H9 (cell line): Measurements from ENCODE around the gene MINAR1. TPM values are rescaled to one million over a fixed set of nuclear protein-coding genes. Genes with fewer than 3 reads are reported as not detected.

Experiments used
- DNase-seq: peaks from one replicate; pipeline ENCODE4 v3.0.0-alpha.2; 2017
- H2AFZ ChIP-seq: one replicate; pipeline ENCODE4 v1.6.1; 2013; ENCODE audit warnings: mild to moderate bottlenecking, low read length, control low read depth, moderate library complexity
- H2AK5ac ChIP-seq: 2 replicates; pipeline ENCODE4 v1.6.1; 2013; ENCODE audit warnings: low read length, control low read depth, mixed read lengths; ENCODE audit not compliant: insufficient read length
- H2BK120ac ChIP-seq: one replicate; pipeline ENCODE4 v1.6.1; 2013; ENCODE audit warnings: low read depth, mild to moderate bottlenecking, low read length, control low read depth, inconsistent platforms; ENCODE audit not compliant: poor library complexity, severe bottlenecking
- H2BK12ac ChIP-seq: 2 replicates; pipeline ENCODE4 v1.6.1; 2013; ENCODE audit warnings: low read length, control low read depth, mixed read lengths, low read depth; ENCODE audit not compliant: insufficient read length
- H2BK15ac ChIP-seq: 2 replicates; pipeline ENCODE4 v1.6.1; 2013; ENCODE audit warnings: low read depth, low read length, control low read depth
- H2BK20ac ChIP-seq: one replicate; pipeline ENCODE4 v1.6.1; 2013; ENCODE audit warnings: low read depth, mild to moderate bottlenecking, low read length, control low read depth, inconsistent platforms; ENCODE audit not compliant: poor library complexity, severe bottlenecking
- H2BK5ac ChIP-seq: 2 replicates; pipeline ENCODE4 v1.6.1; 2013; ENCODE audit warnings: low read length, control low read depth, mixed read lengths; ENCODE audit not compliant: insufficient read length
- H3K14ac ChIP-seq: 2 replicates; pipeline ENCODE4 v1.6.1; 2013; ENCODE audit warnings: low read length, control low read depth; ENCODE audit not compliant: insufficient read depth
- H3K18ac ChIP-seq: 2 replicates; pipeline ENCODE4 v1.6.1; 2013; ENCODE audit warnings: low read depth, mild to moderate bottlenecking, mixed read lengths, low read length, control low read depth; ENCODE audit not compliant: insufficient read length
- H3K23ac ChIP-seq: 2 replicates; pipeline ENCODE4 v1.6.1; 2013; ENCODE audit warnings: low read length, control low read depth, mixed read lengths, low read depth; ENCODE audit not compliant: insufficient read length
- H3K23me2 ChIP-seq: 2 replicates; pipeline ENCODE4 v1.6.1; 2013; ENCODE audit warnings: low read depth, mild to moderate bottlenecking, mixed read lengths, low read length, control low read depth; ENCODE audit not compliant: insufficient read length, poor library complexity, severe bottlenecking
- H3K27ac ChIP-seq: 2 replicates; pipeline ENCODE4 v1.5.1; 2013; ENCODE audit warnings: low read length, control low read depth, mixed read lengths, low read depth; ENCODE audit not compliant: insufficient read length
- H3K27me3 ChIP-seq: 2 replicates; pipeline ENCODE4 v1.6.1; 2013; ENCODE audit warnings: low read length, control low read depth, inconsistent platforms; ENCODE audit not compliant: insufficient read depth
- H3K4ac ChIP-seq: 2 replicates; pipeline ENCODE4 v1.6.1; 2013; ENCODE audit warnings: low read depth, mild to moderate bottlenecking, control low read depth, inconsistent platforms, low read length, moderate library complexity
- H3K4me1 ChIP-seq: 2 replicates; pipeline ENCODE4 v1.6.1; 2013; ENCODE audit warnings: low read length, control low read depth, inconsistent platforms; ENCODE audit not compliant: insufficient read depth
- H3K4me2 ChIP-seq: 2 replicates; pipeline ENCODE4 v1.6.1; 2013; ENCODE audit warnings: low read length, control low read depth, mixed read lengths; ENCODE audit not compliant: insufficient read length, insufficient read depth
- H3K56ac ChIP-seq: 2 replicates; pipeline ENCODE4 v1.6.1; 2013; ENCODE audit warnings: low read depth, mild to moderate bottlenecking, mixed read lengths, low read length, control low read depth; ENCODE audit not compliant: insufficient read length
- H3K79me1 ChIP-seq: 2 replicates; pipeline ENCODE4 v1.6.1; 2013; ENCODE audit warnings: low read depth, mild to moderate bottlenecking, moderate library complexity, low read length, control low read depth, inconsistent platforms; ENCODE audit not compliant: insufficient read depth, poor library complexity, severe bottlenecking
- H3K79me2 ChIP-seq: 2 replicates; pipeline ENCODE4 v1.6.1; 2013; ENCODE audit warnings: low read length, control low read depth, inconsistent platforms; ENCODE audit not compliant: insufficient read depth
- H3K9ac ChIP-seq: 2 replicates; pipeline ENCODE4 v1.6.1; 2013; ENCODE audit warnings: low read length, control low read depth, mixed read lengths; ENCODE audit not compliant: insufficient read length; ENCODE audit errors: extremely low read depth
- H3K9me3 ChIP-seq: one replicate; pipeline ENCODE4 v1.6.1; 2013; ENCODE audit warnings: low read depth, low read length, inconsistent platforms; ENCODE audit not compliant: control insufficient read depth
- H3T11ph ChIP-seq: one replicate; pipeline ENCODE4 v1.6.1; 2013; ENCODE audit warnings: mild to moderate bottlenecking, low read length, control low read depth, inconsistent platforms
- H4K20me1 ChIP-seq: one replicate; pipeline ENCODE4 v1.6.1; 2013; ENCODE audit not compliant: control insufficient read depth, insufficient read length, insufficient read depth
- H4K5ac ChIP-seq: 2 replicates; pipeline ENCODE4 v1.6.1; 2013; ENCODE audit warnings: low read depth, mild to moderate bottlenecking, mixed read lengths, low read length, control low read depth; ENCODE audit not compliant: insufficient read length
- H4K8ac ChIP-seq: replicated peaks from 2 replicates; pipeline ENCODE4 v1.6.1; 2013; ENCODE audit warnings: low read length, control low read depth, mixed read lengths, low read depth; ENCODE audit not compliant: insufficient read length
- H4K91ac ChIP-seq: 2 replicates; pipeline ENCODE4 v1.6.1; 2013; ENCODE audit warnings: low read depth, mild to moderate bottlenecking, moderate library complexity, mixed read lengths, low read length, control low read depth; ENCODE audit not compliant: insufficient read length
- H3K27ac Mint-ChIP-seq, 3 experiments: 2 replicates in 2 of 3; 3 replicates in 1 of 3; pipeline ENCODE4 v1.8.0; 2020 to 2021; ENCODE audit warnings: mixed read lengths in 3 of 3, mild to moderate bottlenecking in 1 of 3, moderate library complexity in 1 of 3
- H3K27me3 Mint-ChIP-seq: 2 replicates; pipeline ENCODE4 v1.8.0; 2021; ENCODE audit warnings: low read depth, mild to moderate bottlenecking, moderate library complexity, mixed read lengths
- H3K36me3 Mint-ChIP-seq, 3 experiments: 2 replicates in 2 of 3; 3 replicates in 1 of 3; pipeline ENCODE4 v1.8.0; 2020 to 2021; ENCODE audit warnings: low read depth in 3 of 3, mixed read lengths in 3 of 3; ENCODE audit not compliant: insufficient read depth in 1 of 3
- H3K4me1 Mint-ChIP-seq, 2 experiments: 2 replicates each; pipeline ENCODE4 v1.8.0; 2020; ENCODE audit warnings: mixed read lengths in 2 of 2
- H3K4me3 Mint-ChIP-seq, 2 experiments: 2 replicates in 1 of 2; 3 replicates in 1 of 2; pipeline ENCODE4 v1.8.0; 2020 to 2021; ENCODE audit warnings: mild to moderate bottlenecking in 2 of 2, mixed read lengths in 2 of 2, moderate library complexity in 1 of 2
- H3K9me3 Mint-ChIP-seq, 2 experiments: 2 replicates in 1 of 2; 3 replicates in 1 of 2; pipeline ENCODE4 v1.8.0; 2020; ENCODE audit warnings: mild to moderate bottlenecking in 2 of 2, mixed read lengths in 2 of 2, moderate library complexity in 1 of 2
- CTCF ChIP-seq: fragments of 200-600 bp; sonication (generic); conservative IDR thresholded peaks from 3 replicates; pipeline ENCODE4 v1.8.0; 2021; ENCODE audit warnings: antibody characterized with exemption, mild to moderate bottlenecking
- WGBS: extraction: QIAGEN DNeasy Blood & Tissue Kit; methylation state at CpG from one replicate; pipeline ENCODE4 v1.1.7; 2013; ENCODE audit warnings: missing lambda C conversion rate, low lambda C conversion rate, mixed read lengths; ENCODE audit not compliant: insufficient read length; ENCODE audit errors: extremely low coverage; 5-methylcytosine and 5-hydroxymethylcytosine counted together
- total RNA-seq: library from RNA; stranded (reverse); gene quantifications from 2 replicates; pipeline ENCODE4 v1.2.1, GENCODE V29; 2021

MINAR1 gene
- total RNA-seq, 1 experiment from 2014 or later = 0.74 TPM

DNA sequence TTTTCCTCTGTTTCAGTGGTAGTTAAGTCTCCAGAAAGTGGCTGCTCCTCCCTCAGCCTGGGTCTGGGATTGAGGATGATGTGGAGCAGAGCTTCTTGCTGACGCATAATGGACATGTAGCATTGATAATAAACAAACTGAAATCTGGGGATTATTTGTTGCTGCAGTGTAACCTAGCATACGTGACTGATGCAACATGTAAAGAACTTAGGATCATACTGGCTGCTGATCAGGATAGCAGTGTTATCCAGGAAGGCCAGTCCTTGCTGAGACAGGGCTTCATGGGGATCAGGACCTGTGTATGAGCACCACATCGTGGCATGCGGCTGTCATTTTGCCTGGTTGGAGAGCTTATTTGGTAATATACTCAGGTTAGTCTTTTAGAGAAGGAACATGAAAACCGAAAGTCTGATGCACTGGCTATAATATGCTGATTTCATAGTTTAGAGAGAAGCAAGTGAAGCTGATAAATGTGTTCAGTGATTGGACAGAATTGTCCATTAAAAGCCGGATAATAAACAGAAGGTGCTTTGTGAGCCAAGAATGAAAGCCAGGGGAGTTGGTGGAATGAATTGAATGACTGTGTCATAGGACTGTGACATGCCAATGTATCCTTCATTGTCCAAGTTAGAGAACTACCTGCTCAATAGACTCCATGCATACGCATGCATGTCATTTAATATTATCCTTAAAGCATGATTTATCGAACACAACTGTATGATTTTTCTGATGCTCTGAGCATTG lies 4.1 kb downstream of the MINAR1 start:
- no peaks in the 10 kb centered on the region for H3K79me2 ChIP-seq
- no peak overlapping the region for H3K4me2 ChIP-seq
- no peaks in the 10 kb centered on the region for H3K9me3 ChIP-seq
- H3K4me1 ChIP-seq = peaks cover 3% of the 10 kb centered on the region; the same call in 1 of the 2 replicates
- Mint-ChIP-seq H3K27me3 (peaks cover 59% of the 10 kb centered on the region), H3K27ac (no peak overlapping the region), H3K36me3 (no peaks in the 10 kb centered on the region; a peak in 1 of 7 replicates), H3K9me3 (no peaks in the 10 kb centered on the region), H3K4me3 (no peak overlapping the region), H3K4me1 (peaks cover 28 to 29% of the 10 kb centered on the region in 2 experiments)
- no peak overlapping the region for H2BK15ac ChIP-seq
- no peak overlapping the region for H2AK5ac ChIP-seq
- H2BK5ac ChIP-seq = no peak overlapping the region
- H3K4ac ChIP-seq = no peak overlapping the region
- H4K91ac ChIP-seq = no peak overlapping the region
- no peak overlapping the region for H4K5ac ChIP-seq
- no peak overlapping the region for H2AFZ ChIP-seq
- peaks cover 23% of the 10 kb centered on the region for H3K27me3 ChIP-seq
- no CpG with 5 or more reads among the region's 8 CpGs for WGBS
- no peak overlapping the region for H4K8ac ChIP-seq
- no peak overlapping the region for H3T11ph ChIP-seq
- no peak overlapping the region for H3K27ac ChIP-seq
- H3K9ac ChIP-seq = no peak overlapping the region
- no peak overlapping the region for H2BK12ac ChIP-seq
- H2BK20ac ChIP-seq = no peak overlapping the region
- H4K20me1 ChIP-seq = no peaks in the 10 kb centered on the region
- peaks cover 18% of the 10 kb centered on the region for H3K23me2 ChIP-seq
- no peak overlapping the region for H3K56ac ChIP-seq
- no peak overlapping the region for H2BK120ac ChIP-seq
- no peak overlapping the region for H3K18ac ChIP-seq
- no peak overlapping the region for H3K14ac ChIP-seq
- no peak for TF ChIP-seq CTCF
- DNase-seq = no peak
- no peaks in the 10 kb centered on the region for H3K79me1 ChIP-seq
- H3K23ac ChIP-seq = no peak overlapping the region
